GM23248 (cell line): ENCODE data around the gene ANKRD63. TPM values are rescaled to one million over a fixed set of nuclear protein-coding genes. Genes with fewer than 3 reads are reported as not detected.

ENCODE experiments used
- DNase-seq: peaks from one replicate; pipeline ENCODE4 v3.0.0-alpha.2; 2015
- H2AFZ ChIP-seq: fragments of 200-600 bp; sonication (generic); 2 replicates; pipeline ENCODE4 v1.6.1; 2016; ENCODE audit warnings: antibody characterized with exemption
- H3F3A ChIP-seq: fragments of 200-600 bp; sonication (generic); 2 replicates; pipeline ENCODE4 v1.6.1; 2016; ENCODE audit warnings: mild to moderate bottlenecking, antibody characterized with exemption, mixed run types; ENCODE audit not compliant: insufficient read depth
- H3K27ac ChIP-seq: fragments of 200-600 bp; sonication (generic); 2 replicates; pipeline ENCODE4 v1.5.1; 2016; ENCODE audit warnings: mild to moderate bottlenecking
- H3K27me3 ChIP-seq: fragments of 200-600 bp; sonication (generic); replicated peaks from 2 replicates; pipeline ENCODE4 v1.6.1; 2016; ENCODE audit warnings: mild to moderate bottlenecking; ENCODE audit not compliant: insufficient read depth
- H3K36me3 ChIP-seq: fragments of 200-600 bp; sonication (generic); 2 replicates; pipeline ENCODE4 v1.6.1; 2016; ENCODE audit warnings: low read depth, mild to moderate bottlenecking
- H3K4me1 ChIP-seq: fragments of 200-600 bp; sonication (generic); 2 replicates; pipeline ENCODE4 v1.6.1; 2016; ENCODE audit warnings: mild to moderate bottlenecking; ENCODE audit not compliant: insufficient read depth
- H3K4me2 ChIP-seq: fragments of 200-600 bp; sonication (generic); one replicate; pipeline ENCODE4 v1.6.1; 2016; ENCODE audit warnings: mild to moderate bottlenecking; ENCODE audit not compliant: unreplicated experiment
- H3K4me3 ChIP-seq: fragments of 200-600 bp; sonication (generic); 2 replicates; pipeline ENCODE4 v1.5.1; 2016; ENCODE audit warnings: mild to moderate bottlenecking
- H3K79me2 ChIP-seq: fragments of 200-600 bp; sonication (generic); 2 replicates; pipeline ENCODE4 v1.6.1; 2016; ENCODE audit warnings: mild to moderate bottlenecking; ENCODE audit not compliant: insufficient read depth
- H3K9ac ChIP-seq: fragments of 200-600 bp; sonication (generic); 2 replicates; pipeline ENCODE4 v1.6.1; 2016; ENCODE audit warnings: mild to moderate bottlenecking
- H3K9me2 ChIP-seq: fragments of 200-600 bp; sonication (generic); 2 replicates; pipeline ENCODE4 v1.6.1; 2016; ENCODE audit warnings: mixed run types, mild to moderate bottlenecking, moderate library complexity; ENCODE audit not compliant: insufficient read depth
- H3K9me3 ChIP-seq: fragments of 200-600 bp; sonication (generic); one replicate; pipeline ENCODE4 v1.6.1; 2017; ENCODE audit warnings: low read depth
- H4K20me1 ChIP-seq: fragments of 200-600 bp; sonication (generic); 2 replicates; pipeline ENCODE4 v1.6.0; 2016; ENCODE audit not compliant: insufficient read depth
- EZH2 ChIP-seq: fragments of 200-600 bp; sonication (generic); IDR thresholded peaks from 2 replicates; pipeline ENCODE4 v1.6.1; 2018; ENCODE audit warnings: antibody characterized with exemption, mild to moderate bottlenecking; ENCODE audit not compliant: insufficient read depth, poor library complexity, severe bottlenecking
- EZH2phosphoT487 ChIP-seq: fragments of 200-600 bp; sonication (generic); IDR thresholded peaks from 2 replicates; pipeline ENCODE4 v1.6.1; 2018; ENCODE audit warnings: antibody characterized with exemption, moderate library complexity, mild to moderate bottlenecking, low read depth; ENCODE audit not compliant: insufficient read depth
- WGBS, 2 experiments: methylation state at CpG; one replicate each; pipeline ENCODE4 v1.1.6; 2015 to 2017; ENCODE audit warnings: low lambda C conversion rate in 2 of 2, low coverage in 1 of 2; ENCODE audit errors: missing lambda C conversion rate in 2 of 2; 5-methylcytosine and 5-hydroxymethylcytosine counted together
- in situ Hi-C: fragments of 300-500 bp; cut with MboI; formaldehyde crosslinking; loops from 2 replicates; pipeline ENCODE4 v1.15.0; 2020
- polyA plus RNA-seq: library from polyadenylated mRNA; unstranded; fragments of >200 nt; fragmentation: Nextera tagmentation; extraction: Ambion mirVana; gene quantifications from 2 replicates; pipeline ENCODE4 v1.2.1, GENCODE V29; 2016
- total RNA-seq: library from RNA; depleted of rRNA; stranded (reverse); fragments of >200 nt; shearing (Covaris generic); gene quantifications from 2 replicates; pipeline ENCODE4 v1.2.3, GENCODE V29; 2014

ANKRD63 gene
- total and polyA plus RNA-seq, 2 experiments from 2014 or later: not detected

GRCh38 chr15:40274350-40275274 is 8.3 kb downstream of the ANKRD63 start:
- Histone ChIP-seq H3K4me3 (no peak overlapping the region), H3K79me2 (no peaks in the 10 kb centered on the region), H3K9me2 (no peaks in the 10 kb centered on the region), H3K4me2 (no peak overlapping the region), H3K9me3 (no peaks in the 10 kb centered on the region), H2AFZ (no peak overlapping the region), H3F3A (no peaks in the 10 kb centered on the region), H3K36me3 (no peaks in the 10 kb centered on the region), H4K20me1 (no peaks in the 10 kb centered on the region), H3K9ac (no peak overlapping the region), H3K27ac (no peak overlapping the region), H3K27me3 (no peaks in the 10 kb centered on the region; the same call in none of the 2 replicates), H3K4me1 (no peaks in the 10 kb centered on the region)
- DNase-seq: peak; percentile 89
- 55% methylated on average over 26 of the region's 26 CpGs for WGBS, 2 experiments
- TF ChIP-seq EZH2phosphoT487 (no peak), EZH2 (no peak)
- in situ Hi-C loops: loop anchor here (10.0 kb wide), 1 partner anchor 230 kb away; no protein-coding TSS in a partner anchor

DNA sequence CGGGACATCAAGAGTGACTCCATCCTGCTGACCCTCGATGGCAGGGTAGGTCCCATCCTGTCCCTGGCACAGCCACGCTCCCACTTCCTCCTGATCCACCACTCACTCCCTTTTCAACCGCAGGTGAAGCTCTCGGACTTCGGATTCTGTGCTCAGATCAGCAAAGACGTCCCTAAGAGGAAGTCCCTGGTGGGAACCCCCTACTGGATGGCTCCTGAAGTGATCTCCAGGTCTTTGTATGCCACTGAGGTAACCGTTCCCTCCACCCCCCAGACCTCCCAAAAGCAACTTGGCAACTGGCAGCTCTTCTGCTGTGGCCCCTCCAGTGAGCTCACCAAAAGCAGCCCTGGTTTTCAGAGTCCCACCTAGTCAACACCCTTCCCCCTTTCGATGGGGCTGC is 9.4 kb downstream of the ANKRD63 start:
- no peaks in the 10 kb centered on the region for H3K36me3 ChIP-seq
- no peak overlapping the region for H2AFZ ChIP-seq
- TF ChIP-seq EZH2: no peak
- TF ChIP-seq EZH2phosphoT487: no peak
- H4K20me1 ChIP-seq: no peaks in the 10 kb centered on the region
- no peak for DNase-seq
- H3K4me2 ChIP-seq: no peak overlapping the region
- H3K9me3 ChIP-seq: no peaks in the 10 kb centered on the region
- no peaks in the 10 kb centered on the region; the same call in none of the 2 replicates for H3K27me3 ChIP-seq
- in situ Hi-C loops: loop anchor here (10.0 kb wide), 1 partner anchor 229 kb away; no protein-coding TSS in a partner anchor
- no peaks in the 10 kb centered on the region for H3K4me1 ChIP-seq
- H3K9me2 ChIP-seq: no peaks in the 10 kb centered on the region
- WGBS, 2 experiments: 74 to 76% methylated on average over 9 of the region's 9 CpGs
- no peak overlapping the region for H3K27ac ChIP-seq
- no peaks in the 10 kb centered on the region for H3F3A ChIP-seq
- H3K79me2 ChIP-seq: no peaks in the 10 kb centered on the region
- no peak overlapping the region for H3K9ac ChIP-seq
- H3K4me3 ChIP-seq: no peak overlapping the region

DNA sequence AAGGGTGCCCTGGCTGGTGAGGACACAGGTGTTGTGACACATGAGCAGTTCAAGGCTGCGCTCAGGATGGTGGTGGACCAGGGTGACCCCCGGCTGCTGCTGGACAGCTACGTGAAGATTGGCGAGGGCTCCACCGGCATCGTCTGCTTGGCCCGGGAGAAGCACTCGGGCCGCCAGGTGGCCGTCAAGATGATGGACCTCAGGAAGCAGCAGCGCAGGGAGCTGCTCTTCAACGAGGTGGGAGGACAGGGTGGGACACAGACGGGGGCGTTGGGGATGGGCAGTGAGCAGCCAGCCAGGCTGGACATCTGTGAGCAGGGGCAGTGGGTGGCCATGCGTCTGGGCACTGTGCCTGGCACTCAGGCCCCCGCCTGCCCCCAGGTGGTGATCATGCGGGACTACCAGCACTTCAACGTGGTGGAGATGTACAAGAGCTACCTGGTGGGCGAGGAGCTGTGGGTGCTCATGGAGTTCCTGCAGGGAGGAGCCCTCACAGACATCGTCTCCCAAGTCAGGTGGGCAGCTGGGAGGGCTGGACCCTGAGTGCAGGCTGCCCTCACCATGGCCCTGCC is 10.3 kb downstream of the ANKRD63 start:
- in situ Hi-C loops: loop anchor here (10.0 kb wide), 1 partner anchor 228 kb away; no protein-coding TSS in a partner anchor
- Histone ChIP-seq H2AFZ (no peak overlapping the region), H3F3A (no peaks in the 10 kb centered on the region), H3K4me3 (no peak overlapping the region), H3K4me2 (no peak overlapping the region), H3K4me1 (no peaks in the 10 kb centered on the region), H3K27me3 (no peaks in the 10 kb centered on the region; the same call in 1 of the 2 replicates), H3K9me3 (no peaks in the 10 kb centered on the region), H3K9me2 (no peaks in the 10 kb centered on the region), H3K27ac (no peak overlapping the region), H4K20me1 (no peaks in the 10 kb centered on the region), H3K9ac (no peak overlapping the region), H3K79me2 (no peaks in the 10 kb centered on the region), H3K36me3 (no peaks in the 10 kb centered on the region)
- 66 to 67% methylated on average over 20 of the region's 20 CpGs for WGBS, 2 experiments
- no peak for DNase-seq
- no peak for TF ChIP-seq EZH2phosphoT487

DNA sequence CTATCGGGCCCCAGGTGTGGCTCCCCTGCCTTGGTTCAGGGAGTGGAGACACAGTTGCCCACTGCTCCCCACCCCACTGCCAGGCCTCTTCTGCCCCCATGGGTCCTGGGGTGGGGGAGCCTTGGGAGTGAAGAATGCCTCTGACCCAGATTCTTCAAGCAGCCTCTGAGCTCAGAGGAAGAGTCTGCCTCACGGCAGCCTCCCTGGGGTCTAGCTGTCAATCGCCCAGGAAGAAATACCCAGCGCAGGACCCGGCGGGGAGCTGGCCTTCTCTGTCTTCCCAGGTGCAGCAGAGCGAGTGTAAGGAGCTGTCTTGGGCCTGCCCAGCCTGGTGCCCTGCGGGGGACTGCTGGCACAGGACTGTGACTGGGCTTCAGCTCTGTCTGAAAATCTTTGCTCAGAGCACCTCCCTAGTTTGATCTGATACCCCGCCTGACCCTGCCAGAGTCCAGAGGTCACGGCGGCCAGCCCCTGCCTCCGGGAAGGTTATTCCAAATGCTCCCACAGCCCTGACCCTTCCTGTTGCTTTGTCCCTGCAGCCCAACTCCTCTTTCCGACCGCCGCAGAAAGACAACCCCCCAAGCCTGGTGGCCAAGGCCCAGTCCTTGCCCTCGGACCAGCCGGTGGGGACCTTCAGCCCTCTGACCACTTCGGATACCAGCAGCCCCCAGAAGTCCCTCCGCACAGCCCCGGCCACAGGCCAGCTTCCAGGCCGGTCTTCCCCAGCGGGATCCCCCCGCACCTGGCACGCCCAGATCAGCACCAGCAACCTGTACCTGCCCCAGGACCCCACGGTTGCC is 11.0 kb downstream of the ANKRD63 start:
- WGBS, 2 experiments: 84 to 86% methylated on average over 25 of the region's 25 CpGs
- Histone ChIP-seq H4K20me1 (no peaks in the 10 kb centered on the region), H3K9ac (no peak overlapping the region), H3K36me3 (no peaks in the 10 kb centered on the region), H2AFZ (no peak overlapping the region), H3K4me1 (peaks cover 3% of the 10 kb centered on the region; the same call in 1 of the 2 replicates), H3K4me2 (no peak overlapping the region), H3F3A (no peaks in the 10 kb centered on the region), H3K9me2 (no peaks in the 10 kb centered on the region), H3K79me2 (no peaks in the 10 kb centered on the region), H3K27ac (no peak overlapping the region), H3K27me3 (no peaks in the 10 kb centered on the region), H3K4me3 (no peak overlapping the region), H3K9me3 (no peaks in the 10 kb centered on the region)
- no peak for TF ChIP-seq EZH2
- no peak for TF ChIP-seq EZH2phosphoT487
- in situ Hi-C loops: loop anchor here (10.0 kb wide), 1 partner anchor 227 kb away; no protein-coding TSS in a partner anchor
- DNase-seq: no peak
